Gastroesophageal sphincter (tissue), 3 donors: Measurements from ENCODE around the gene TSHZ2.

Source experiments
- POLR2A ChIP-seq, 2 donors: fragments of 450-650 bp; IDR thresholded peaks; one replicate each; pipeline ENCODE4 v1.6.1; 2017; ENCODE audit warnings: antibody characterized with exemption in 2 of 2, mild to moderate bottlenecking in 2 of 2, moderate library complexity in 1 of 2
- POLR2AphosphoS5 ChIP-seq: sonication (generic); formaldehyde crosslinking; IDR thresholded peaks from one replicate; pipeline ENCODE4 v1.6.1; 2017; ENCODE audit warnings: antibody characterized with exemption
- TF ChIP-seq, protein P1 (sequence below), 4 experiments: fragments of 200-600 bp in 2 of 4; fragments of 450-650 bp in 2 of 4; sonication (generic) in 1 of 4; IDR thresholded peaks; one replicate each; pipeline ENCODE4 v1.5.1; 2017 to 2019; ENCODE audit warnings: antibody characterized with exemption in 4 of 4, mild to moderate bottlenecking in 2 of 4, moderate library complexity in 2 of 4

DNA sequence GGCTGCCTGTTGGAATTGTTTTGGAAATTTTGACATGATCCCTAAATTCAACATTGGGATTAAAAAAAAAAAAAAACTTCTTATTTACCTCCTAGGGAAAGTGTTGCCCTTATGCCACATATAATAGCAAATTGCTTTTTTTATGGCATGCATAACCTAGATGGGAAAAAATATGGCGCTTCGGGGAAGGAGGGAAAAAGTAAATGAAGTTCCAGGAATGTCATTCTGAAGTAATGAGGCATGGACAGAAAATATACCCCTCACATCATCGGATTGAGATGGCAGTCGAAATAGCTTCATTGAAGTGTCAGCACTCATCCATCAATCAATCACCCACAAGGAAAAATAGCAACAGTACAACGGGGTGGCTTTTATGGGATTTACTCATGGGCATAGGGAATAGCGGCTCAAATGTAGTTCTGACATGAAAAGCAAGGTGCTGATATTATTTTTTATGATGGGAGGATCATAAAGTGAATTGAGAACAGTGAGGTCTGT lies 516.7 kb downstream of the TSHZ2 start:
- TF ChIP-seq, protein P1, sequence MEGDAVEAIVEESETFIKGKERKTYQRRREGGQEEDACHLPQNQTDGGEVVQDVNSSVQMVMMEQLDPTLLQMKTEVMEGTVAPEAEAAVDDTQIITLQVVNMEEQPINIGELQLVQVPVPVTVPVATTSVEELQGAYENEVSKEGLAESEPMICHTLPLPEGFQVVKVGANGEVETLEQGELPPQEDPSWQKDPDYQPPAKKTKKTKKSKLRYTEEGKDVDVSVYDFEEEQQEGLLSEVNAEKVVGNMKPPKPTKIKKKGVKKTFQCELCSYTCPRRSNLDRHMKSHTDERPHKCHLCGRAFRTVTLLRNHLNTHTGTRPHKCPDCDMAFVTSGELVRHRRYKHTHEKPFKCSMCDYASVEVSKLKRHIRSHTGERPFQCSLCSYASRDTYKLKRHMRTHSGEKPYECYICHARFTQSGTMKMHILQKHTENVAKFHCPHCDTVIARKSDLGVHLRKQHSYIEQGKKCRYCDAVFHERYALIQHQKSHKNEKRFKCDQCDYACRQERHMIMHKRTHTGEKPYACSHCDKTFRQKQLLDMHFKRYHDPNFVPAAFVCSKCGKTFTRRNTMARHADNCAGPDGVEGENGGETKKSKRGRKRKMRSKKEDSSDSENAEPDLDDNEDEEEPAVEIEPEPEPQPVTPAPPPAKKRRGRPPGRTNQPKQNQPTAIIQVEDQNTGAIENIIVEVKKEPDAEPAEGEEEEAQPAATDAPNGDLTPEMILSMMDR (IDR thresholded peaks at IDR 0.05) = no peak
- TF ChIP-seq POLR2A (IDR thresholded peaks at IDR 0.05) = no peak
- TF ChIP-seq POLR2AphosphoS5 = no peak
